ENCODE results near the gene FBXW10. TPM values are rescaled to one million over a fixed set of nuclear protein-coding genes. Genes with fewer than 3 reads are reported as not detected.
"Not testable (repeated sequence)": the region's sequence is repeated elsewhere in the genome, so short reads cannot be mapped to it uniquely, and the experiment has no call there.

The FBXW10 gene
- total and polyA plus RNA-seq, 10 of the 15 experiments (the other 5 are each of a cell fraction or from before 2014, with no cell fraction given): 0.01 to 0.11 TPM; not detected in 8

DNA sequence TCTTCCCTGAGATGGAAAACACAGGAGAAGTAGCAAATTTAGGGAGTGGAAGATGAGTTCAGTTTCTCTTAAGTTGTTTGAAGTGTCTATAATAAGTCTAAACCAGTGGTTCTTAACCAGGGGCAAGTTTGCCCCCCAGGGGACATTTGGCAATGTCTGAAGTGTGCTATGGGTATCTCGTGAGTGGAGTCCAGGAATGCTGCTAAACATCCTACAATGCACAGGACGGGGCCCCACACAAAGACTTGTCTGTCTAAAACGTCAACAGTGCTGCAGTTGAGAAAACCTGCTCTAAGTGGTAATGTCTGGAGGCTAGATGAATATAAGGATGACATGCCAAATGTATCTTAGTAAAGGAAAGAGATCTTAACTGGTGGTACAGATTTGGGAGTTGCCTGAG is 37.9 kb upstream of the FBXW10 start:
- BruUV-seq (replicated peaks); DNase-seq (ENCODE audit: low read depth, low spot score); H3K4me3 ChIP-seq; H3K36me3 ChIP-seq (ENCODE audit: control insufficient read depth in 2 of 2, insufficient read depth in 2 of 2, low read length in 1 of 2); CTCF ChIA-PET; H3K4me2 ChIP-seq (ENCODE audit: control insufficient read depth, insufficient read depth); H4K20me1 ChIP-seq (ENCODE audit: control insufficient read depth, insufficient read depth); intact Hi-C loops (cut with micrococcal nuclease; ENCODE audit: unreplicated experiment); in situ Hi-C loops (cut with MboI); RAD21 ChIA-PET (ENCODE audit: unreplicated experiment); H3K4me1 ChIP-seq (ENCODE audit: control insufficient read depth, insufficient read depth, low read length); H3K9ac ChIP-seq (ENCODE audit: control insufficient read depth, insufficient read depth, low read length); H3K27ac ChIP-seq (ENCODE audit: control insufficient read depth, insufficient read depth); H3K9me3 ChIP-seq (replicated peaks; ENCODE audit: control insufficient read depth, insufficient read depth, low read length); ATAC-seq; SMC1A ChIA-PET (ENCODE audit: uncharacterized antibody, unreplicated experiment); POLR2A ChIA-PET; H3K27me3 ChIP-seq (replicated peaks in 1 of 2; ENCODE audit: control insufficient read depth in 2 of 2, insufficient read depth in 2 of 2, low read length in 1 of 2); FAIRE-seq; H3K79me2 ChIP-seq (ENCODE audit: control insufficient read depth, insufficient read depth, low read length); H2AFZ ChIP-seq (ENCODE audit: control insufficient read depth, low read depth, low read length): not testable (repeated sequence)
- 57% methylated on average over 3 of the region's 3 CpGs for WGBS (ENCODE audit: insufficient coverage, insufficient replicate concordance, low lambda C conversion rate, missing lambda C conversion rate)

- H3K4me3 ChIP-seq; RAD21 ChIA-PET (ENCODE audit: unreplicated experiment); H3K27ac ChIP-seq (ENCODE audit: control insufficient read depth, insufficient read depth); FAIRE-seq; H3K27me3 ChIP-seq (replicated peaks in 1 of 2; ENCODE audit: control insufficient read depth in 2 of 2, insufficient read depth in 2 of 2, low read length in 1 of 2); H3K9ac ChIP-seq (ENCODE audit: control insufficient read depth, insufficient read depth, low read length); H3K9me3 ChIP-seq (replicated peaks; ENCODE audit: control insufficient read depth, insufficient read depth, low read length); SMC1A ChIA-PET (ENCODE audit: uncharacterized antibody, unreplicated experiment); BruUV-seq (replicated peaks); H3K36me3 ChIP-seq (ENCODE audit: control insufficient read depth in 2 of 2, insufficient read depth in 2 of 2, low read length in 1 of 2); H3K4me1 ChIP-seq (ENCODE audit: control insufficient read depth, insufficient read depth, low read length); CTCF ChIA-PET; H3K4me2 ChIP-seq (ENCODE audit: control insufficient read depth, insufficient read depth); H2AFZ ChIP-seq (ENCODE audit: control insufficient read depth, low read depth, low read length); H4K20me1 ChIP-seq (ENCODE audit: control insufficient read depth, insufficient read depth); H3K79me2 ChIP-seq (ENCODE audit: control insufficient read depth, insufficient read depth, low read length); intact Hi-C loops (cut with micrococcal nuclease; ENCODE audit: unreplicated experiment); DNase-seq (ENCODE audit: low read depth, low spot score); ATAC-seq; in situ Hi-C loops (cut with MboI); POLR2A ChIA-PET: not testable (repeated sequence)
- 100% methylated on average over 3 of the region's 3 CpGs for WGBS (ENCODE audit: insufficient coverage, insufficient replicate concordance, low lambda C conversion rate, missing lambda C conversion rate)
These were observed 35.6 kb upstream of the FBXW10 start for GRCh38 chr17:18708215-18708614.

All from GM12878 (cell line).